ENCODE measurements around the gene TXNL4A.

TXNL4A gene

GRCh38 chr18:79942211-79942610 is 46.2 kb downstream of the TXNL4A start:
- no peak for TF ChIP-seq CTCF (conservative IDR thresholded peaks at IDR 0.05)
- TF ChIP-seq ZFX (IDR thresholded peaks at IDR 0.05) = no peak
- H3K27ac ChIP-seq = no peak overlapping the region

- TF ChIP-seq ZFX (IDR thresholded peaks at IDR 0.05) = no peak
- TF ChIP-seq CTCF (conservative IDR thresholded peaks at IDR 0.05) = no peak
- H3K27ac ChIP-seq = no peak overlapping the region
These were observed 46.8 kb downstream of the TXNL4A start for GRCh38 chr18:79941473-79942119.

- TF ChIP-seq ZFX (IDR thresholded peaks at IDR 0.05) = no peak
- TF ChIP-seq CTCF (conservative IDR thresholded peaks at IDR 0.05) = no peak
- H3K27ac ChIP-seq = no peak overlapping the region
These were observed 47.4 kb downstream of the TXNL4A start for GRCh38 chr18:79940814-79941472.

- no peak for TF ChIP-seq CTCF (conservative IDR thresholded peaks at IDR 0.05)
- no peak for TF ChIP-seq ZFX (IDR thresholded peaks at IDR 0.05)
- no peak overlapping the region for H3K27ac ChIP-seq
These were observed 48.1 kb downstream of the TXNL4A start for GRCh38 chr18:79940126-79940813.

- H3K27ac ChIP-seq = no peak overlapping the region
- TF ChIP-seq CTCF (conservative IDR thresholded peaks at IDR 0.05) (no peak), ZFX (IDR thresholded peaks at IDR 0.05) (no peak)
These were observed 49.3 kb downstream of the TXNL4A start for GRCh38 chr18:79939096-79939495.

- no peak for TF ChIP-seq ZFX (IDR thresholded peaks at IDR 0.05)
- no peak for TF ChIP-seq CTCF (conservative IDR thresholded peaks at IDR 0.05)
- H3K27ac ChIP-seq = no peak overlapping the region
These were observed 50.2 kb downstream of the TXNL4A start for GRCh38 chr18:79938196-79938595.
